A549 (cell line): ENCODE data around the gene SLC28A3. TPM values are rescaled to one million over a fixed set of nuclear protein-coding genes. Genes with fewer than 3 reads are reported as not detected.

ENCODE experiments used
- ATAC-seq, 2 experiments: fragments of 200-7000 bp in 1 of 2; fragments of >200 bp in 1 of 2; cut with Nextera tagmentation in 1 of 2; cut with Tn5 transposase in 1 of 2; 3 replicates each; pipeline versions ENCODE4 v1.8.0 to v1.9.1; 2018 to 2020; ENCODE audit warnings: mild to moderate bottlenecking in 1 of 2, moderate library complexity in 1 of 2
- CTCF ChIA-PET: fragments of 300-600 bp; sonication (Branson Sonifier 250); formaldehyde crosslinking; extraction: SDS; loops from one replicate; lab custom pipeline; 2021; ENCODE audit warnings: antibody characterized with exemption, inconsistent platforms; lab: Yijun Ruan, JAX
- POLR2A ChIA-PET: fragments of 350-600 bp; formaldehyde crosslinking; extraction: SDS; loops from one replicate; lab custom pipeline; 2021; ENCODE audit warnings: antibody characterized with exemption, inconsistent platforms; lab: Yijun Ruan, JAX
- DNase-seq, 2 experiments: peaks; one replicate each; pipeline versions ENCODE4 v3.0.0 to v3.0.0-alpha.2; 2011 to 2016; ENCODE audit warnings: low read depth in 1 of 2, low spot score in 1 of 2
- FAIRE-seq: peaks from 2 replicates; lab custom pipeline; 2011; peaks lifted over from hg19 to GRCh38; lab: Jason Lieb, UNC
- H3K27ac ChIP-seq, 2 experiments: fragments of >200 bp; sonication (Bioruptor Twin); formaldehyde crosslinking; 3 replicates each; pipeline ENCODE4 v1.5.1; 2016 to 2017
- H3K4me1 ChIP-seq: fragments of >200 bp; sonication (Bioruptor Twin); formaldehyde crosslinking; 3 replicates; pipeline ENCODE4 v1.6.1; 2016
- H3K4me2 ChIP-seq: fragments of >200 bp; sonication (Bioruptor Twin); formaldehyde crosslinking; 3 replicates; pipeline ENCODE4 v1.6.1; 2016
- H3K4me3 ChIP-seq: fragments of >200 bp; sonication (Bioruptor Twin); formaldehyde crosslinking; 3 replicates; pipeline ENCODE4 v1.5.1; 2016
- H3K9me3 ChIP-seq: fragments of >200 bp; sonication (Bioruptor Twin); formaldehyde crosslinking; 3 replicates; pipeline ENCODE4 v1.6.1; 2016
- BHLHE40 ChIP-seq: IDR thresholded peaks from 2 replicates; pipeline ENCODE4 v1.6.1; 2012; ENCODE audit warnings: low read depth, low read length, inconsistent platforms
- CEBPB ChIP-seq, 2 experiments: fragments of >200 bp in 1 of 2; sonication (Bioruptor Twin) in 1 of 2; formaldehyde crosslinking in 1 of 2; IDR thresholded peaks; 2 replicates each; pipeline ENCODE4 v1.6.1; 2012 to 2016
- FOSL2 ChIP-seq, 2 experiments: fragments of 450-650 bp in 1 of 2; fragments of >200 bp in 1 of 2; sonication (Bioruptor Twin) in 1 of 2; formaldehyde crosslinking; IDR thresholded peaks; 2 replicates each; pipeline versions ENCODE4 v1.5.0 to v1.6.1; 2016 to 2020; ENCODE audit warnings: mild to moderate bottlenecking in 1 of 2, moderate library complexity in 1 of 2
- GATA3 ChIP-seq: IDR thresholded peaks from 2 replicates; pipeline ENCODE4 v1.6.1; 2012; ENCODE audit warnings: borderline replicate concordance
- HOXA7 ChIP-seq: fragments of 250-450 bp; sonication (Bioruptor Pico); IDR thresholded peaks from 2 replicates; pipeline ENCODE4 v1.5.0; 2020; ENCODE audit warnings: mild to moderate bottlenecking, moderate library complexity
- NFE2L2 ChIP-seq: fragments of 150-350 bp; conservative IDR thresholded peaks from 2 replicates; pipeline ENCODE4 v1.6.1; 2014; ENCODE audit warnings: low read length
- NPAS2 ChIP-seq: fragments of 250-450 bp; sonication (Bioruptor Pico); IDR thresholded peaks from 2 replicates; pipeline ENCODE4 v1.8.0; 2022; ENCODE audit warnings: mild to moderate bottlenecking, moderate library complexity, borderline replicate concordance
- NR3C1 ChIP-seq: fragments of >200 bp; sonication (Bioruptor Twin); formaldehyde crosslinking; IDR thresholded peaks from 3 replicates; pipeline ENCODE4 v1.6.1; 2017
- PBX3 ChIP-seq: IDR thresholded peaks from 2 replicates; pipeline ENCODE4 v1.6.1; 2012
- RCOR1 ChIP-seq: fragments of 150-350 bp; IDR thresholded peaks from 2 replicates; pipeline ENCODE4 v1.6.1; 2014; ENCODE audit warnings: antibody characterized with exemption, low read length, low read depth
- SMC3 ChIP-seq: fragments of >200 bp; sonication (Bioruptor Twin); formaldehyde crosslinking; IDR thresholded peaks from 3 replicates; pipeline ENCODE4 v1.6.1; 2018; ENCODE audit warnings: inconsistent platforms
- TFCP2L1 ChIP-seq: fragments of 250-450 bp; sonication (Bioruptor Pico); IDR thresholded peaks from 2 replicates; pipeline ENCODE4 v1.5.0; 2021; ENCODE audit warnings: mild to moderate bottlenecking
- ZFP36 ChIP-seq: fragments of 450-650 bp; IDR thresholded peaks from 2 replicates; pipeline ENCODE4 v1.6.1; 2014; ENCODE audit warnings: borderline replicate concordance; ENCODE audit not compliant: partially characterized antibody
- ZNF302 ChIP-seq: fragments of 250-450 bp; sonication (Bioruptor Pico); IDR thresholded peaks from 2 replicates; pipeline ENCODE4 v1.9.0; 2021; ENCODE audit warnings: inconsistent platforms, mild to moderate bottlenecking, moderate library complexity
- WGBS: methylation state at CpG from one replicate; pipeline ENCODE4 v1.1.6; 2017; ENCODE audit errors: missing lambda C conversion rate; 5-methylcytosine and 5-hydroxymethylcytosine counted together
- polyA plus RNA-seq, 4 experiments: library from polyadenylated mRNA; depleted of rRNA in 3 of 4; stranded (reverse); fragments of >200 nt; fragmentation: RNase III in 1 of 4; extraction: RNeasy Plus Mini Kit Qiagen cat#74134 plus additional on column Dnase treatment in 1 of 4; gene quantifications; 2 replicates in 3 of 4; 3 replicates in 1 of 4; pipeline ENCODE4 v1.2.3, GENCODE V29; 2011 to 2017
- TF ChIP-seq, protein P1 (sequence below): fragments of >200 bp; sonication (Bioruptor Twin); formaldehyde crosslinking; IDR thresholded peaks from 3 replicates; pipeline ENCODE4 v1.5.1; 2016
- TF ChIP-seq, protein P2 (sequence below): fragments of 450-650 bp; IDR thresholded peaks from 2 replicates; pipeline ENCODE4 v1.6.1; 2014; ENCODE audit warnings: antibody characterized with exemption
- TF ChIP-seq, protein P3 (sequence below): fragments of >200 bp; sonication (Bioruptor Twin); formaldehyde crosslinking; IDR thresholded peaks from 3 replicates; pipeline ENCODE4 v1.6.1; 2016
- TF ChIP-seq, protein P4 (sequence below): IDR thresholded peaks from 2 replicates; pipeline ENCODE4 v1.6.1; 2012; ENCODE audit warnings: low read depth, borderline replicate concordance

The SLC28A3 gene
- polyA plus RNA-seq, 2 of the 4 experiments (the other 2 are of a cell fraction) = not detected

DNA sequence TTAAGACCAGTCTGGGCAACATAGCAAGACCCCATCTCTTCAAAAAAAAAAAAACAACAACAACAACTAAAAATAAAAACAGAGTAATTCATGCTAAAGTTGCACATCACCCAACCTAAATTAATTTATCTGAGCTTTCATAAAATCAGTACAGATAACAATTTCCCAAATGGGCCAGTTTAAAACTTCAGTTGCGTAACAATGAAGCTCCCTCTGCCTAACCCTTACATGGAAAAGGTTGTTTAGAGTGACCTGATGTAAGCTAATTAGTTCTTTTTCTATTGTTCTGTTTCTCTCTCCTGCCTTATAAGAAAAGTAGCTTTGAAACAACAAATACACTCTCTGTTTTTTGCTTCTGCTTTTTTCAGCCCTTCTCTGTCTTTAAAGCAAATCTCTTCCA, 46.2 kb upstream of the SLC28A3 start:
- ChIA-PET CTCF (interaction anchor here (0.6 to 6.1 kb wide), 4 partner anchors 10 to 1176 kb away, joined by 3 to 57 read pairs (median 3); no protein-coding TSS in a partner anchor), POLR2A (no interaction called here)
- Histone ChIP-seq H3K27ac (no peak overlapping the region), H3K4me3 (no peak overlapping the region), H3K9me3 (no peaks in the 10 kb centered on the region), H3K4me2 (no peak overlapping the region), H3K4me1 (no peaks in the 10 kb centered on the region)
- DNase-seq (no peak), ATAC-seq (no peak), FAIRE-seq (no peak)
- TF ChIP-seq, protein P1, sequence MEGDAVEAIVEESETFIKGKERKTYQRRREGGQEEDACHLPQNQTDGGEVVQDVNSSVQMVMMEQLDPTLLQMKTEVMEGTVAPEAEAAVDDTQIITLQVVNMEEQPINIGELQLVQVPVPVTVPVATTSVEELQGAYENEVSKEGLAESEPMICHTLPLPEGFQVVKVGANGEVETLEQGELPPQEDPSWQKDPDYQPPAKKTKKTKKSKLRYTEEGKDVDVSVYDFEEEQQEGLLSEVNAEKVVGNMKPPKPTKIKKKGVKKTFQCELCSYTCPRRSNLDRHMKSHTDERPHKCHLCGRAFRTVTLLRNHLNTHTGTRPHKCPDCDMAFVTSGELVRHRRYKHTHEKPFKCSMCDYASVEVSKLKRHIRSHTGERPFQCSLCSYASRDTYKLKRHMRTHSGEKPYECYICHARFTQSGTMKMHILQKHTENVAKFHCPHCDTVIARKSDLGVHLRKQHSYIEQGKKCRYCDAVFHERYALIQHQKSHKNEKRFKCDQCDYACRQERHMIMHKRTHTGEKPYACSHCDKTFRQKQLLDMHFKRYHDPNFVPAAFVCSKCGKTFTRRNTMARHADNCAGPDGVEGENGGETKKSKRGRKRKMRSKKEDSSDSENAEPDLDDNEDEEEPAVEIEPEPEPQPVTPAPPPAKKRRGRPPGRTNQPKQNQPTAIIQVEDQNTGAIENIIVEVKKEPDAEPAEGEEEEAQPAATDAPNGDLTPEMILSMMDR = no peak
- TF ChIP-seq NR3C1 (no peak), HOXA7 (CRISPR knock-in tag) (no peak), ZFP36 (no peak), TFCP2L1 (no peak), PBX3 (no peak)
- TF ChIP-seq, protein P2, sequence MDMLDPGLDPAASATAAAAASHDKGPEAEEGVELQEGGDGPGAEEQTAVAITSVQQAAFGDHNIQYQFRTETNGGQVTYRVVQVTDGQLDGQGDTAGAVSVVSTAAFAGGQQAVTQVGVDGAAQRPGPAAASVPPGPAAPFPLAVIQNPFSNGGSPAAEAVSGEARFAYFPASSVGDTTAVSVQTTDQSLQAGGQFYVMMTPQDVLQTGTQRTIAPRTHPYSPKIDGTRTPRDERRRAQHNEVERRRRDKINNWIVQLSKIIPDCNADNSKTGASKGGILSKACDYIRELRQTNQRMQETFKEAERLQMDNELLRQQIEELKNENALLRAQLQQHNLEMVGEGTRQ = no peak
- 93% methylated on average over 1 of the region's 1 CpG for WGBS

DNA sequence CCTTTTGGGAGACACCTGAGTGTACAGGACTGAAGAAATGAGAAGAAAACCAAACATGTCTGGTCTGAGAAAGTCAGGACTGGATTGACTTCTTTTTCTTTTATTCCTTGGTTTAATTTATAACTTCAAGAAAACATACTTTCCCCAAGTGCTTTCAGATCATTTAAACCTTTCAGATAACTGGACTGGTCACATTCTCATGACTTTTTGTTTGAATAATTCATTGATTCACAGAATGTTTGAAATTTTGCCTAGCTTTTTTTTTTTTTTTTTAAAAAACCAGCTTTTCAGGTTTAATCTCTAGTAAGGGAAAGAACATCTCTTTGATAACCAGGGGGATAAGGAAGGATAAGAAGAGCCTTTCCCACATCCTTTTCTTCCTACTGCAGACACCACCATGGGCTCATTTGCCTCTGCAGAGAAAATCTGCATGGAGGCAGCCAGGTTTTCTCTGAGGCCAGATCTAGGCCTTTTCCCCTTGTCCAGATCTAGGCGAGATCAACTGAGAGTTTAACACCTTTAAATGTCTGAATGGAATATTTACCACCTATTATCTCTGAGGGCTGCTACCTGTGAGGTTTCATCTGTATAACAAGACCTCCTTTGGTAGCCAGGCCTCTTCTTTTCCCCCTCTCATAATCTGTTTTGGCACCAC, 45.0 kb upstream of the SLC28A3 start:
- Histone ChIP-seq H3K4me3 (no peak overlapping the region), H3K27ac (no peak overlapping the region), H3K9me3 (no peaks in the 10 kb centered on the region), H3K4me2 (no peak overlapping the region), H3K4me1 (no peaks in the 10 kb centered on the region)
- ATAC-seq (no peak), FAIRE-seq (no peak), DNase-seq (no peak)
- ChIA-PET POLR2A (no interaction called here), CTCF (interaction anchor here (6.1 kb wide), 1 partner anchor 11 kb away, joined by 57 read pairs; no protein-coding TSS in a partner anchor)
- no peak for TF ChIP-seq SMC3
- TF ChIP-seq GATA3 = no peak
- no peak for TF ChIP-seq CEBPB (IDR thresholded peaks at IDR 0.05)
- no peak for TF ChIP-seq NFE2L2
- TF ChIP-seq, protein P3, sequence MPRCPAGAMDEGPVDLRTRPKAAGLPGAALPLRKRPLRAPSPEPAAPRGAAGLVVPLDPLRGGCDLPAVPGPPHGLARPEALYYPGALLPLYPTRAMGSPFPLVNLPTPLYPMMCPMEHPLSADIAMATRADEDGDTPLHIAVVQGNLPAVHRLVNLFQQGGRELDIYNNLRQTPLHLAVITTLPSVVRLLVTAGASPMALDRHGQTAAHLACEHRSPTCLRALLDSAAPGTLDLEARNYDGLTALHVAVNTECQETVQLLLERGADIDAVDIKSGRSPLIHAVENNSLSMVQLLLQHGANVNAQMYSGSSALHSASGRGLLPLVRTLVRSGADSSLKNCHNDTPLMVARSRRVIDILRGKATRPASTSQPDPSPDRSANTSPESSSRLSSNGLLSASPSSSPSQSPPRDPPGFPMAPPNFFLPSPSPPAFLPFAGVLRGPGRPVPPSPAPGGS = no peak
- no peak for TF ChIP-seq NR3C1
- TF ChIP-seq, protein P4, sequence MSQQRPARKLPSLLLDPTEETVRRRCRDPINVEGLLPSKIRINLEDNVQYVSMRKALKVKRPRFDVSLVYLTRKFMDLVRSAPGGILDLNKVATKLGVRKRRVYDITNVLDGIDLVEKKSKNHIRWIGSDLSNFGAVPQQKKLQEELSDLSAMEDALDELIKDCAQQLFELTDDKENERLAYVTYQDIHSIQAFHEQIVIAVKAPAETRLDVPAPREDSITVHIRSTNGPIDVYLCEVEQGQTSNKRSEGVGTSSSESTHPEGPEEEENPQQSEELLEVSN = no peak
- TF ChIP-seq FOSL2 (IDR thresholded peaks at IDR 0.05) = no peak
- TF ChIP-seq FOSL2 (CRISPR knock-in tag; IDR thresholded peaks at IDR 0.05) = no peak
- no peak for TF ChIP-seq NPAS2 (CRISPR knock-in tag)
- no peak for TF ChIP-seq ZFP36
- WGBS = 0% methylated on average over 1 of the region's 1 CpG

GRCh38 chr9:84384617-84385016, 44.1 kb upstream of the SLC28A3 start:
- no peak for FAIRE-seq
- no peak overlapping the region for H3K4me3 ChIP-seq
- no peaks in the 10 kb centered on the region for H3K4me1 ChIP-seq
- H3K9me3 ChIP-seq = no peaks in the 10 kb centered on the region
- no peak for ATAC-seq
- POLR2A ChIA-PET = no interaction called here
- CTCF ChIA-PET = interaction anchor here (0.6 to 6.1 kb wide), 3 partner anchors 9 to 888 kb away, joined by 3 to 57 read pairs (median 5); no protein-coding TSS in a partner anchor
- DNase-seq = no peak
- H3K4me2 ChIP-seq = no peak overlapping the region
- H3K27ac ChIP-seq = no peak overlapping the region
- 13% methylated on average over 1 of the region's 1 CpG for WGBS
- TF ChIP-seq NR3C1 = no peak
- no peak for TF ChIP-seq BHLHE40
- no peak for TF ChIP-seq RCOR1
- TF ChIP-seq ZNF302 = no peak
- TF ChIP-seq NPAS2 (CRISPR knock-in tag) = no peak
